ENCODE measurements around the gene PPP2R2C.

The PPP2R2C gene

DNA sequence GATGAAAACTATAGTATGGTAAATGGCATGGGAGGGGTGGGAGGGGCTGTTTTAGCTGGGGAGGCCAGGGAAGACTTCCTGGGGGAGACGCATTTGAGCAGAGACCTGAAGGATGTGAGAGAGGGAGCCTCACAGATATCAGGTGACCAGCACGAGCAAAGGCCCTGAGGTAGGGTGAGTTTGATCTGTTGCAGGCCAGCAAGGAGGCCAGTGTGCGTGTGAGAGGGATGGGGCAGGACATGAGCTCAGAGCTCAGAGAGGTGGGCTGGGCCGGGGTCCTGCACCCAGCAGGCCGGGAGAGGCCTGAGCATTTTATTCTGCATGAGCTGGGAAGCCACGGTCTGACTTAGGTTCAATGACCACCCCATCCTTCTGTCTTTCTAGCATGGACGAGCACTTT is 80.0 kb downstream of the PPP2R2C start:
- no peak for DNase-seq (ENCODE audit: extremely low read depth, low read depth)
- H3K4me3 ChIP-seq (replicated peaks; ENCODE audit: low read depth, low read length): no peak overlapping the region
- TF ChIP-seq CTCF (IDR thresholded peaks at IDR 0.05; ENCODE audit: low read depth, low read length, missing control alignments): no peak

DNA sequence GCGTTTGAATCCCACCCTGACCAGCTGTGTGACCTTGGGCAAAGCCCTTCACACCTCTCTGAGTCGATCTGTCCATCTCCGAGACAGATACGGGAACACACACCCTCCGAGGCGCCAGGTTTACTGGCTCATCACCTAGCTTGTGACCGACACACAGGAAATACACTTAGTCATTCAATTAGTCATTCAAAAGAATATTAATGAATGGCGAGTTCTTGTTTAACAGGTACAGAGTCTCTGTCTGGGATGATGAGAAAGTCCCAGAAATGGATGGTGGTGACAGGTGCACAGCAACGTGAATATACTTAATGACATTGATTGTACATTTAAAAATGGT is 80.6 kb downstream of the PPP2R2C start:
- no peak for TF ChIP-seq CTCF (IDR thresholded peaks at IDR 0.05; ENCODE audit: low read depth, low read length, missing control alignments)
- H3K4me3 ChIP-seq (replicated peaks; ENCODE audit: low read depth, low read length): no peak overlapping the region
- no peak for DNase-seq (ENCODE audit: extremely low read depth, low read depth)

GRCh38 chr4:6391186-6391851 is 81.1 kb downstream of the PPP2R2C start:
- no peak for DNase-seq (ENCODE audit: extremely low read depth, low read depth)
- H3K4me3 ChIP-seq (replicated peaks; ENCODE audit: low read depth, low read length): no peak overlapping the region
- TF ChIP-seq CTCF (IDR thresholded peaks at IDR 0.05; ENCODE audit: low read depth, low read length, missing control alignments): no peak

DNA sequence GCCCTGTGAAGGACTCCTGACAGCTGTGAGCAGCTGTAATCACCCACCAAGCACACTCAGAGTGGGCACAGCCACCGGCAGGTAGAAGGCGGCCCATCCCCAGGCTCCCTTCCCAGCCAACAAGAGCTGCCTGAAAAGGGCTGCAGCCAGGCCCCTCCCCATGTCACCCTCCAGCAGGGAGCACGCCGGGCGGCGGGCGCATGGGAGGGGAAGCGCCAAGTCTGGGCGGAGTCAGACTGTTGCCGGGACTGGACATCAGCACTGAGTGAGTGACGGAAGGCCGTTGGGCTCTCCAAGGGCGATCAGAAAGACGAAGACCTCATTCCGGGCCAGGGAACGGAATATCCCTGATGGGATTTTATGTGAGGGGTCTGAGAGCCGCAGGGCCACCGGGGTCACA is 82.1 kb downstream of the PPP2R2C start:
- no peak for DNase-seq (ENCODE audit: extremely low read depth, low read depth)
- H3K4me3 ChIP-seq (replicated peaks; ENCODE audit: low read depth, low read length): no peak overlapping the region
- no peak for TF ChIP-seq CTCF (IDR thresholded peaks at IDR 0.05; ENCODE audit: low read depth, low read length, missing control alignments)

DNA sequence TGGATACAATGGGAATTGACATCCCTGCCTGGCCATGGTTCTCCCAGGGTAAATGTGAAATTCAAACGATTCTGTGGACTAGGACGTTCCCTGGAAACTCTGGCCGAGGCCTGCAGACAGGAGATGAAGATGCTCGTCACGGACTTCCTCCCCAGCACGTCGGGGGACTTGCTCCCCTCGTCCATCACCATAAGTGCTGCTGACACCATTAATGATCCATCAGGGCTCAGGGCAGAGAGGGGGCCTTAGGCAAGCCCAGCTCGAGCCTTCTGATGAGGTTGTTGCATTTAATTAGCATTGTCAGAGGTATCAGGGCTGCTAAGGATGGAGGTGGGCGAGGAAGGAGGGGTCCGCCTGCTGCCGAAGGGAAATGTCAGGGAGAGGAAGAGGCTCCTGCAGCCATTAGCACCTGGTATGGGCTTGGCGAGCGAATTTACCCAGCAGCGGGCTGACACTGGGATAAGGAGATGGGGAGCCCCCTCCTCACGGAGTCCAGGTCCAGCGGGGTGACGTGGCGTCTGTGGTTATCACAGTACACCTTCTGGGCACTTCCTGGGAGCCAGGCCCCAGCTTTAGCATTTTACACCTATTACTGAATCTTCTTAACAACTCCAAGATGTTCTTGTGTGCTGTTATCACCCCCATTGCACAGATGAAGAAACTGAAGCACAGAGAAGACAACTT is 83.1 kb downstream of the PPP2R2C start:
- TF ChIP-seq CTCF (IDR thresholded peaks at IDR 0.05; ENCODE audit: low read depth, low read length, missing control alignments): no peak
- no peak overlapping the region for H3K4me3 ChIP-seq (replicated peaks; ENCODE audit: low read depth, low read length)
- no peak for DNase-seq (ENCODE audit: extremely low read depth, low read depth)

DNA sequence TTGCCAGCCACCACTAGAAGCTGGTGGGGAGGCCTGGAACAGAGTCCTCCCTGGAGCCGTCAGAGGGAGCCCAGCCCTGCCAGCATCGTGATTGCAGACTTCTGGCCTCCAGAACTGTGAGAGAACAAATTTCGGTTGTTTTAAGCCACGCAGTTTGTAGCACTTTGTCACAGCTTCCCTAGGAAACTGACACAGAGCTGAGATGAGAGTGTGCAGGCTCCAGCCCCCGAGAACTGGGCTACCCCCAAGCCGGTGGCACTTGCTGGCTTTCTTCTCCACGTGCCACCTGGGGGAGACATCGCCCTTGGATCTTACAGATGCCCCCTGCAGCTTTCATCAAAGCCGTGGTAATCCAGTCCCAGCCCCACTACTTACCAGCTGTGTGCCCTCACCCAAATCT is 83.7 kb downstream of the PPP2R2C start:
- no peak for TF ChIP-seq CTCF (IDR thresholded peaks at IDR 0.05; ENCODE audit: low read depth, low read length, missing control alignments)
- DNase-seq (ENCODE audit: extremely low read depth, low read depth): no peak
- no peak overlapping the region for H3K4me3 ChIP-seq (replicated peaks; ENCODE audit: low read depth, low read length)
